GM19328 (cell line): ENCODE measurements around the gene SLC16A5.
"Not testable (repeated sequence)": the region's sequence is repeated elsewhere in the genome, so short reads cannot be mapped to it uniquely, and the experiment has no call there.

Experiments used
- ATAC-seq: cut with Tn5 transposase; IDR thresholded peaks from one replicate; pipeline ENCODE4 v1.9.1; 2021; ENCODE audit warnings: mild to moderate bottlenecking, moderate library complexity; ENCODE audit not compliant: unreplicated experiment

SLC16A5 gene, protein sequence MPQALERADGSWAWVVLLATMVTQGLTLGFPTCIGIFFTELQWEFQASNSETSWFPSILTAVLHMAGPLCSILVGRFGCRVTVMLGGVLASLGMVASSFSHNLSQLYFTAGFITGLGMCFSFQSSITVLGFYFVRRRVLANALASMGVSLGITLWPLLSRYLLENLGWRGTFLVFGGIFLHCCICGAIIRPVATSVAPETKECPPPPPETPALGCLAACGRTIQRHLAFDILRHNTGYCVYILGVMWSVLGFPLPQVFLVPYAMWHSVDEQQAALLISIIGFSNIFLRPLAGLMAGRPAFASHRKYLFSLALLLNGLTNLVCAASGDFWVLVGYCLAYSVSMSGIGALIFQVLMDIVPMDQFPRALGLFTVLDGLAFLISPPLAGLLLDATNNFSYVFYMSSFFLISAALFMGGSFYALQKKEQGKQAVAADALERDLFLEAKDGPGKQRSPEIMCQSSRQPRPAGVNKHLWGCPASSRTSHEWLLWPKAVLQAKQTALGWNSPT

DNA sequence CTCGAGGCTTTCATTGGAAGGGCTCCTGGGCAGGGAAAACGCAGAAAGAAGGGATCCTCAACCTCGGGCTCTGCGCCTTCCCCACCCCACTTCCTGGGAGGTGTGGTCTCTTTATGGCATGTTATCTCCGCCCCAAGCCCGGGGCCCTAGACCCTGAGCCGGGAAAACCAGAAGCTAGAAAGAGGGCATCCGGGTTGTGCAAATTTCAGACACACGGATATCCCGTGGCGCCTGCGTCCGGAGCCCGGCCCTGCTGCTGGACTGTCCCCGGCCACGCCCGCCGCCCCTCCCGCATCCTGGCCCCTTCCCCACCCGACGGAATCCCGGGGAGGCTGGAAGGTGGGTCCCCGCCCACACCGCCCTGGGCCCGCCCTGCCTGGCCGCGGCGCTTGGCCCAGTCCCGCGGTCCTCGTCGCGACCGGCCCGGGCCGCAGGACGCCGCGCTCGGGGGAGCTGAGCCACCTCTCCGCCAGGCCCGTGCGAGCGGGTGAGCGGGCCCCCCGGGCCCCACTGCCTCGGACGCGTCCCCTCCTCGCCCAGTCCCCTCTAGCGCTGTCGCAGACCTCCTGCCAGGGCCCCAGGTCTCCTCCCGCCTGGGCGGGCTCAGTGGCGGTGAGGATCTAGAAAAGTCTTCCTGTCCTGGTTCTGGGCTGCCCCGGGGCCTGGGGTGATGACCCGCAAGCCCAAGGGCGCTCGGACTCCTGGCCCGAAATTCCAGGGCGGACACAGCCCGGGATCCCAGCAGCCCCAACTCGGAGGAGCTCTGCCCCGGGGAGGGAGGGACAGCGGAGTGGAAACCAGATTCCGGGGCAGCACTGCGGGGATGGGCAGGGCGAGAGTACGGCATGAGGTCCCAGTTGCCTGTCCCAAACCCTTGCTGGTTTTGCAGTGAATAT, at the start of gene SLC16A5:
Gene SLC16A5 (plus strand): TSS at position 397 of the 896 bp plus-strand sequence. CDS start 5,683 bp downstream, outside the sequence.
- ATAC-seq, result no peak

DNA sequence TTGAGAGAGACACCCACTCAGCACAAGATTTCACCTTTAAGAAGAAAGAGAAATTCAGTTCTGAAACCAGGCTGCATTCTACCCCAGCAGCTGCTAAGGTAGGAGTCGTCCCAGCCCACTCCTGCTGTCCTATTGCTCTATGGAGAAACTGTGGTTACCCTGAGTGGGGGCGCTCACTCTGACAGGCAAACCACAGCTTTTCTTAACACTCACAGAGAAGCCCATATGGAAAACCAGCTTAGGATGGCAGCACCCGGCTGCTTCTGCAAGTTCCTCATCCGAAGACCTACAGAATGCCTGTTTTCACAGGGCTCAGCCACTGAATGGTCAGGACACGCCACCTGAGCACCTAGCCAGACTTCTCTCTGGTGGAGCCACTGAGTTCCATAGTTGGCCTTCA, 48.5 kb upstream of the SLC16A5 start:
- no peak for ATAC-seq

DNA sequence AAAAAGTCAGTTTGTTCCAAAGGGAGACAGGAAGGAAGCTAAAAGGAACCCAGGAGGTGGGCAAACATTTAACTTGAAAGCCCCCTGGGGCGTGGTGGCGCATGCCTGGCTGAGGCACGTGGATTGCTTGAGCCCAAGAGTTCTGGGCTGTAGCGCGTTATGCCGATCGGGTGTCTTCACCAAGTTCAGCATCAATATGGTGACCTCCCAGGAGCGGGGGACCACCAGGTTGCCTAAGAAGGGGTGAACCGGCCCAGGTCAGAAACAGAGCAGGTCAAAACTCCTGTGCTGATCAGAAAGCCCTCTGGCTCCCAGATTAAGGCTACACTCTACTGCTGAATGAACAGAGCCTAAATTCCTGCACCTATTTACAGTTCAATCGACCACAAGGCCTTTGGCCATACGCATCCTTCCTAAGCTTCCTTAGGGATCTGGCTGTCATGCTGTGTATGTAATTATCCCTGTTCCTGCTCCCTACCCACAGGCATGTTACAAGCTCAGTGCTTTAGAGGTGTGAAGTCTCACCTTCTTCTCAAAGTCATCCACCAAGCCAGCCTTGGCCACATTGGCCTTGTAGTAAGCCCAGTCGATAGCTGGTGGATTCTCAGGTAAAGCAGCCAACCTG, 46.0 kb upstream of the SLC16A5 start:
- no peak for ATAC-seq

DNA sequence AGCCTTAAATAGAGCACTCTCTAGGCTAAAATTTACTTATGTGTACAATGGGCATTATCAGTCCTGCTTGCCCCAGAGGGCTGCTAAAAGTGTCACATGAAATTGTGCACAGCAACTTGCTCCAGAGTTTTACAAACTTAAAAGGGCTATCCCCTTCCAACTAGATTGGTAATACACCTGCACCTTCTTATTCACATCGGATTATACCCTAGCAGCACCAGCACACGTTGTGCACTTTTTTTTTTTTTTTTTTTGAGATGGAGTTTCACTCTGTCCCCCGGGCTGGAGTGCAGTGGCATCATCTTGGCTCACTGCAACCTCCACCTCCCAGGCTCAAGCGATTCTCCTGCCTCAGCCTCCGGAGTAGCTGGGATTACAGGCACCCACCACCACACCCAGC, 44.0 kb upstream of the SLC16A5 start:
- ATAC-seq, result not testable (repeated sequence)

DNA sequence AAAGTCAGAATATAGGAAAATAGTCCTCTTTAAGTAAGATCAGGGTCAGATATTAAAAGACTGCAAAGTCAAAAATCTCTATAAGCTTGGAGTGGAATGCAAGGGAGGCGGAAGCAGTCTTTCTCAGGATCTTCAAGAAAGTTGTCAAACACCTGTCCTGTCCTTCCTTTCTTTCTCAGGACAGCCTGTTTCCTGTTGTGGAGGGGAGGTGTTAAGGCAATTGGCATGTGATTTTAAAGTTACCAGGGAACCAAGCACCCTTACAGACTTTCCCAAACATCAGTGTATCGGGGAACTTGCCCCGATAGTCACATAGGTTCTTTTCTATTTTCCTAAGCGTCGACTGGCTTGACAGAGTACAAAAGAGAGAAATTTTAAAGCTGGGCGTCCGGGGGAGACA, 43.0 kb upstream of the SLC16A5 start:
- ATAC-seq, result no peak

DNA sequence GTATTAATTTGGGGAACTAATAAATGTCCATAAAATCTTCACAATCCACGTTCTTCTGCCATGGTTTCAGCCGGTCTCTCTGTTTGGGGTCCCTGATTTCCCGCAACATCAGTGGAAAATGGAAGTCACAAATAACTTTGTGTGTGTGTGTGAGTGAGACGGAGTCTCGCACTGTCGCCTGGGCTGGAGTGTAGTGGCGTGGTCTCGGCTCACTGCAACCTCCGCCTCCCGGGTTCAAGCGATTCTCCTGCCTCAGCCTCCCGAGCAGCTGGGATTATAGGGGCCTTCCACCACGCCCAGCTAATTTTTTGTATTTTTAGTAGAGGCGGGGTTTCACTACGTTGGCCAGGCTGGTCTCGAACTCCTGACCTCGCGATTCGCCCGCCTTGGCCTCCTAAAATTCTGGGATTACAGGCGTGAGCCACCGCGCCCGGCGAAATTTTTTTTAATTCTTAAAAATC, 41.8 kb upstream of the SLC16A5 start:
- not testable (repeated sequence) for ATAC-seq

DNA sequence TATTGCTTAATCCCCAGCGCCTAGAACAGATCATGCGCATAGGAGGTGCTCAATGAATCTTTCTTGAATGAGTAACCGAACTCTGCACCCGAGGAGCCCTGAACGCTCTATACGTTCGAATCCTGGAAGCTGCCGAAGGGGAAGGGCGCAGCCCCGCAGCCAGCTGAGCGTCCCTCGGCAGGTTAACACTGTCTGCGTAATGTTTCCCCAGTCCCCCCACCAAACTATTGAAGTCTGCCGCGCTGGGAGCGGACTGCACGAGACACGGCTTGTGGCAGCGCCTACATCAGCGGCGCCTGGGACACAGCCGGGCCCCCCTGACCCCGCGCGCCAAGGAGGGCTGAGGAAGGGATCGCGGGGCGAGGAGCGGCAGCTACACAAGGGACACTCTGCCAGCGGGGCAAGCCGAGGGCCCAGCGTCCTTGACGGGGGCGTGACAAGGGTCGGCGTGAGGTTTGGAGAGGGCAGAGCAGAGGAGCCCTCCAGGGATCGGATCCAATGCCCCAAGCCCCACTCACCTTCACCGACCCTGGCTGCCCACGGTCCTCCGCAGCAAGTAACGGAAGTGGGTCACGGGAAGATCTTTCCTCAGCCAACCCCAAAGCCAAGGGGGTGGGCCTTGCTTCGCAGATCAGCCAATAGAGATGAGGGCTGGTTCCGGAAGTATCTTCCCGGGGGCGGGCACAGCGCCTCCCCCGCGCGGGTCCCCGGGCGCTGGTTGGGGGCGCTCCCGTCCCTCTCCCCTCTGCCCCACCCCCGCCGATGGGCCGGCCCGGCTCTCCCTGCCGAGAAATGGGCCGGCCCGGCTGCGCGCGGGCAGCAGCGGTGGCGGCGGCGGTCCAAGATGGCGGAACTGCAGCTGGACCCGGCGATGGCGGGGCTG, 41.1 kb upstream of the SLC16A5 start, which contains the start of the genes ATP5PD and KCTD2:
Gene ATP5PD (minus strand): TSS at position 563 of the 883 bp plus-strand sequence. CDS start 4,319 bp downstream, outside the sequence.
Gene KCTD2 (plus strand): TSS at position 819 of the 883 bp plus-strand sequence. CDS start 26 bp downstream, at position 845.
- ATAC-seq, result peak; percentile 94

DNA sequence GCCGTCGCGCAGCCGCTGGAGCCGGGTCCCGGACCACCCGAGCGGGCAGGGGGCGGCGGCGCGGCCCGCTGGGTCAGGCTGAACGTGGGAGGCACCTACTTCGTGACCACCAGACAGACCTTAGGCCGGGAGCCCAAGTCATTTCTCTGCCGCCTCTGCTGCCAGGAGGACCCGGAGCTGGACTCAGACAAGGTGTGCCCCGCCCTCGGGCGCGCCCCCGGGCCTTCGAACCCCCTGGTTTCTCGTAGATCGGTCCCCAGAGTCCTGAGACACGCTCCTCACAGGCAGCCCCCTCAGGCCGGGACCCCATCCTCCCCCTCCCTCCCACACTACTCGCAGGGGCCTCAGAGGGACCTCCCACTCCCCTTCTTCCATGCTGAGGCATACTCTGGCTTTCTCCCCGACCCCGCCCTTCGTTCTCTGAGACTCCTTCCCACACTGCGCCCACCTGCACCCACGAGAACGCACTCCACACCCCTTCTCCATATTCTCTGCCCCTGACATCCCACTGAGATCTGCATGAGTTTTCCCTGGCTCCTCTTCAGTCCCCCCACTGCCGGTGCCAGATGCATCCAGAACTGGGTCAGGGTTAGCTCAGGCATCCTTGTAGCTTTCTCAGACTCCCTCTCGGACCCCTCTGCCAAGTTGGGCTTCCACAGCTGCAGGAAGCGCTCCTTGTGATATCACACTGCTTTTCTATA, 40.2 kb upstream of the SLC16A5 start:
- peak; percentile 7 for ATAC-seq

DNA sequence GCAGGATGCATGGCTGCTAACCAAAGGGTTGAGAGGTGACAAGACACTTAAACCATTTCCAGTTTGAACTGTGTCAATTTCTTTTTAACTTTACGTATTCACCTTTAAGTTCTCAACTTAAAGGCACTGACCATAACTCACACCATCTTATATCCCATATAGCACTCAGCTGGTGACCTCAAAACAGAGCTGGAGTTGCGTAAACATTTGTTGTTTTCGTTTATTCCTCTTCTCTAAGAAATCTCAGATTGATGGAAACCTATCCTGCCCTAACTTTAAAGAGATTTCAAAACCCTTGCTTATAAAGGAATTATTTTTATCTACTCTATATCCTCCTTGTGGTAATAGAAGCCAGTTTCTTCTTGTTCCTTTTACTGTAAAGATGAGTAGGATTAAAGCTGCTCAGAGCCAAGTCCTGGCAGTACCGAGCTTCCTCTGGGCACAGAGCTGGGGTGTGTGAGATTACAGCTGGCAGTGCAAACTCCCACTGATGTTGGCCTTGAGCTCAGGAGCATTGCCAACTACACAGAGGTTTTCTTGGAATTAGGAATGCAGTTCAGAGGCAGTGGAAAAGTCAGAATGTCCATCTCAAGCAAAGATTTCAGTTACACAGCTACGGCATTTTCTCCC, 39.4 kb upstream of the SLC16A5 start:
- no peak for ATAC-seq

DNA sequence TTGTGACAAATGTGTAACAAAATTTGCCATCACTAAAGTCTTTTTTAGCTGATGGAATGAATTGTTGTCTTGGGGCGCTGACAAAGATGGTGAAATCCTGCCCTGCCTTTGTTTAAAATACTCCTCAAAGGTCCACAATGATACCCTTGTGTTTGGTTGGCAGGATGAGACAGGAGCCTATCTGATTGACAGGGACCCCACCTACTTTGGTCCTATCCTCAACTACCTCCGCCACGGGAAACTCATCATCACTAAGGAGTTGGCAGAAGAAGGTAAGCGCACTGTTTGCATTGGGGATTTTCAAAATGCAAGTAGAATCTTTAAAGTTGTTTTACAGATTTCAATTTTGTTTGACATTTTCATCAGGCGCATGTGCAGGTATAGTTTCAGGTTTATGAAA, 38.7 kb upstream of the SLC16A5 start:
- ATAC-seq, result no peak

DNA sequence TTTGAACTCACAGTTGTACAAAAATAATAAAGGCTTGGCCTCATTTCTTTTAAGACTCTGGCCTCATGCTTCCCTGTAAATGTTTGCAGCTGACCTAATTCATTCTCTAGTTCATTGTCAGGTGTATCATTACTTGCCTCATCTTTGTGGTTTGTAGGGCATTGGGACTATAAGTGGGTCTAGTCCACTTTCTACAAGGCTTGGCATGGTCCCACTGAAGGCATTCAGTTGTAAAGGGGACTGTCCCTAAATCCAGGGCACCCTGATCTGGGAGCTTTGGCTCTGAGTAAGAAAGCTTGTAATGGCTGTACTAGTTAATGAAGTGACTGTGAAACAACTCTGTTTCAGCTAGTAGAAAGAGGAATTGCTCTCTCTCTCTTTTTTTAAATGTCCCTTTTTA, 38.0 kb upstream of the SLC16A5 start:
- ATAC-seq, result no peak

DNA sequence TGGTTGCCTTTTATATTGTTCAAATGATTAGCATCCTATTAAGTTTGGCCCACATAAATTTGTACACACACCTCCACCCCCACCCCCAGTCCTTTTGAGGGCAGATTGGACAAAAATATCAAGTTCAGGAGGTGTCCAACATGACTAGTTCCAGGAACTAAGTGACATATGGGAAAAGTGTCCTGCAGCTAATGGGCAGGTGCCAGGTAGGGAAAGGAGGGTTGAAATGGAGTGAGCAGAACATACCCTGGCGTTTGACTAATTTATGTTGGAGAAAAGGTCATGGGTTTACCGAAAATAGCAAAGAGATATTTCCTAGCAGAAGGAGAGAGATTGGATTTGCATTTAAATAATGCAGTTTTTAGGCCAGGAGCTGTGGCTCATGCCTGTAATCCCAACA, 35.8 kb upstream of the SLC16A5 start:
- ATAC-seq, result no peak

DNA sequence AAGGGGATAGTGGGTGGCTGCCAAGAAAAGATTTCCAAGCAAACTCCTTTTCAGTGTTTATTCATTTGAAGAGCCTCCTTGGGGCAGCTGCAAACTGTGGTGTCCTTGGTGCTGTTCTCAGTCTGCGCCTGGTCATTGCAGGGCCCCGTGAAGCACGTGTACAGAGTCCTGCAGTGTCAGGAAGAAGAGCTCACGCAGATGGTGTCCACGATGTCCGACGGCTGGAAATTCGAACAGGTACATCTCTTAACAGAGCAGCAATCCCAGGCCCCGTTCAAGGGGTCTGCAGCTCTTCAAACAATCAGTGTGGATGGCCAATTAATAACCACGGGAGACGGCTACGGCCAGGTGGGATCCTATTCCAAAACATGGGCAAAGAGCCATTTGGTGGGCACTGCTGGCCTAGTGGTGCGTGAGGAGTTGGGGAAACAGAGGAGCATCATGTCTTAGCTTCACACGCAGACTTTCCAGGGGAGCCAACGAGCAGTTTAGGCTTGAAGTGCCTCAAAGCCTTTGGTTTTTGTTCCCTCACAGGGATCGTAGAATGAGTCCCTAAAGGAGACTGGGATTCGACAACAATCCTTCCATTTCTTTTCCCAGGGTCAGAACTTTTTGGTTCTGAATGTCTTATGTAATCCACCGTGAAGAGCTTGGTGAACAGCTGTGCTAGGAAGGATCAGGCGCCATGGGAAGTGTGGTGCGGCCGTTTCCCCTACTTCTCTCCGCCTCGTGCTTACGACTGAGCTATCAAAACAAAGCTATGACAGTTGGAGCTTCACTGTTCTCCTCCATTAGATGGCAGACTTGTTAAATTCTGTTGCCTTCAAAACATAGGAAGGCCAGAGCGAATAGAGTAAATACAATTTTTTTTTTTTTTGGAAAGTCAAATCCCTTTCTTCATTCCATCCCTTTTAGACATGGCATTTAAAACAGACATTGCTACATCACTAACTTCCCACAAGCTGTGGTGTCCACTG, 28.1 kb upstream of the SLC16A5 start:
- no peak for ATAC-seq

DNA sequence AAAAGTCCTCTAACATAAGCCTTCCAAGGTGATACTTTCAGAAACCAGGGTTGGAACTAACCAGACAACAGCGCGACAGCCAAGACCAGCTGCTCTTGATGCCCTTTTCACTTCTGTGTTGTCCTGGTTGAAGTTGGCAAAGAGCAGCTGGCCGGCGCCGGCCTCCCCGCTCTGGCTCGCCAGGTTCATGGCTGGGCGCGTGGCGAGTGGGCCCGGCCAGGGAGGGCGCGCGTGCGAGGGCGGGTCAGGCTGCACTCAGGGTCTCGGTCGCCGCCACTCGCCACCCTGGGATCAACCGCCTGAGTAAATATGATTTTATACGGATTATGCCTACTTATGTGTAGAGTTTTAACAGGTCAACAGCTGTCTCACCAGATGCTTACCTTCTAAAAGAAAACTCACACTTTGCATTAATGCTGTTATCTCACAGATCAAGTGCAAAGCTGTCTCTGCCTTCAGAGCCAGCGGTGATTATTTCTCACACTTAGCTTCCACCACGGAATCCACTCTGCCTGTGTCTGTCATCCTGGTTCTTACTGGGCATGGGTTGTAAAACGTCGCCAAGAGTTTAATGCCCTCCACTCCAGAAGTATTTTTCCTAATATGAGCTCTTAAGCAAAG, 27.2 kb upstream of the SLC16A5 start:
- ATAC-seq, result no peak

DNA sequence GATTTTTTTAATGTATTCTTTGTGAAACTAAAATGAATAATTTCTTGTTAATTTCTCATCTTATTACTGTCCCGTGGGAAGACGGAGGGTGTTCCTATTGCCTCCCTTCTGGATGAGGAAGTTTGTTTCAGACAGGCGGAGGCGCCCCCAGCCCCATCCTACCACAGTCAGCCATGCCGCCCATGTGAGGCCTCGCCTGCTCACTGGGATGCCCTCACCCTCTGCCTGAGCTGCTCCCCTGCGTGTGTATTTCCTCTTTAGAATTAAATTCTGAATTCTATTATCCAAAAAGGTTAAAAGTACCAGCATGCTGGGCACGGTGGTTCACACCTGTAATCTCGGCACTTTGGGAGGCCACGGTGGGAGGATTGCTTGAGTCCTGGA, 26.7 kb upstream of the SLC16A5 start:
- ATAC-seq, result no peak

DNA sequence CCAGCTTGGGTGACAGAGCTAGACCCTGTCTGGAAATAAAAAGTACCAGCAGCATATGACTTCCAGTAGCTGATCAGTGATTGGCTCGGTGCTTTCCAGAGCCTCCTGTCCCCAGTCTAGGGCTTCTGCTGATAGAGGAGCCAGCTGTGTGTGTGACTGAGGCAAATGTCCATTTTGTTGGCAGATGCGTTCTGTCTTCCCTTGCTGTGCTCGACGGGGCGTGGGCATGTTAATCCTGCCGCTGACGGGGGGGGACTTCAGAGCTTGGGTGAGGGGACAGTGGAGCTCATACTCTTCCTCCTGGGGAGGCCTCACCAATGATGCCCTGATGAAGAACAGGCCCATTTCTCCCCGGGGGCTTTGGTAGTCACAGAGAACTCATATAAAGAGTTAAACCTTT, 26.1 kb upstream of the SLC16A5 start:
- ATAC-seq, result no peak

DNA sequence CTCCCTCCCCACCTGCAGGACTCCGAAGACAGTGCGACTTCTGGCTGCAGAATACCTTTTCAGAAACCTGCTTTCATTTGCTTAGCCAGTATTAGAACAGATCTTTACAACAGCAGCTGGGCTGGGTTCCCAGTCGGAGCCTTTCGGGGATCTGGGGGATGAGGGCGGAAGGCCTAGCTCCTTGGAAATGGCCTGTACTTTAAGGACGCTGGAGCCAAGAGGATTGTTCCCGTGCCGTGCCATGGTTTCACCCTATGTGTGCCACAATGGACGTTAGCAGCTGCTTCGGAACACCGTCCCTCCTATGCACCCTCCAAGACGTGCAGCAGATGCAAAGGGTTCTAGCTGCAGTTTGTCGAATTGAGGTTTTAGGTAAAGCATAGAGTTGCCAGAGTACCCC, 24.6 kb upstream of the SLC16A5 start:
- ATAC-seq, result no peak
